ENCODE results near the gene NFATC2.
A peak's percentile ranks its signal among the peaks of the same experiment; 100 is the strongest.
"Not testable (repeated sequence)": the region's sequence is repeated elsewhere in the genome, so short reads cannot be mapped to it uniquely, and the experiment has no call there.

Gene NFATC2

DNA sequence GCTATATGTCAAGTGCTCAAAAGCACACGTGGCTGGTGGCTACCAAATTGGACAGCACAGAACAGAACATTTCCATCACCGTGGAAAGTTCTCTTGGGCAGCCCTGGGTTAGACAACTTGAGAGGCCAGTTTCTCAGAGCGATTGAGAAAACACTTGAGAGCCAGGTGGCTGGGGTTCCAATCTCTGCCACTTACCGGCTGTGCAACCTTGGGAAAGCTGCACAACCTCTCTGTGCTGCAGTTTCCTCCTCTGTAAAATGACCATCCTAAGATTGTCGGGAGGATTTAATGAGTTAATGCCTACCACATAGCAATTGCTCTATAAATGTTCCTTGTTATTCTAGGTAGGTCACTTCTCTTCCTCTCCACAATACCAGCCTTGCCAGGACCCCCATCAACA is 25.1 kb upstream of the NFATC2 start:
- no peak for DNase-seq

GRCh38 chr20:51566594-51566993 is 24.1 kb upstream of the NFATC2 start:
- no peak for DNase-seq

- no peak for DNase-seq
Measured at GRCh38 chr20:51565298-51566144, 23.0 kb upstream of the NFATC2 start.

GRCh38 chr20:51563486-51564332 is 21.2 kb upstream of the NFATC2 start:
- DNase-seq = no peak

GRCh38 chr20:51563174-51563485 is 20.6 kb upstream of the NFATC2 start:
- DNase-seq = no peak

GRCh38 chr20:51562332-51563173 is 20.0 kb upstream of the NFATC2 start:
- peak; percentile 8 for DNase-seq

GRCh38 chr20:51562027-51562331 is 19.5 kb upstream of the NFATC2 start:
- no peak for DNase-seq

DNA sequence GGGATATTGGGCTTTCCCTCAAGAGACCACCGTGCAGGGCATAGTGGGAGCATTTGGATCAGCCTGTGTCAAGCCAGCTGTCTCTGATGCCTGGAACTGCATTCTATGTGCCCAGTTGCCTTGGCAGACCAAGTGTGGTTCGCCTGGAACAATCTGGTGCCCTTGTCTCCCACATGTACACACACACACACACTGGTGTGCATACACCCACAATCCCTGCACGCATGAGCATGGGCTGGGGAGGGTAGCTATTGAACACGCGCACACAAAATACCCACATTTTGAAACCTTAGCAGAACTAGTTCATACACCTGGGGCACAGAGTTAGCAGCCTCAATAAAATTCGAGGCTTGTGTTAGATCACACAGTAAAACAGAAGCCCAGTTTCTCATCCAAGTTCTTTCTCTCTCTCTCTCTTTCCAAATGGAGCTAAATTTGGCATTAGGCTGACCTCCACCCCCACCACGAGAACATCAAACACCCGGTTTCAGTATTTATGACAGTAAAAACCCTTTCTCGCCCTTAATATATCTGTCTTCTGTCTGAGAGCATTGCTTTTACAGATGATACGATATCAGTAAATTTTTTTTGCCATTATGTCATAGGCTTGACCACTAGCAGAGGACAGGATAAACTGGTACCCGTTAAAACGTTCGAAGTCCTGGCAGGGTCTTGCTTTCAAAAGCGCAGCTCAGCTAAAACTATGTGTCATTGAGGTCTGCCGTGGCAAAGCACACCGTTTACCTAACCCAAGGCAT is 18.2 kb upstream of the NFATC2 start:
- DNase-seq = no peak

GRCh38 chr20:51560042-51560441 is 17.5 kb upstream of the NFATC2 start:
- DNase-seq = no peak

DNA sequence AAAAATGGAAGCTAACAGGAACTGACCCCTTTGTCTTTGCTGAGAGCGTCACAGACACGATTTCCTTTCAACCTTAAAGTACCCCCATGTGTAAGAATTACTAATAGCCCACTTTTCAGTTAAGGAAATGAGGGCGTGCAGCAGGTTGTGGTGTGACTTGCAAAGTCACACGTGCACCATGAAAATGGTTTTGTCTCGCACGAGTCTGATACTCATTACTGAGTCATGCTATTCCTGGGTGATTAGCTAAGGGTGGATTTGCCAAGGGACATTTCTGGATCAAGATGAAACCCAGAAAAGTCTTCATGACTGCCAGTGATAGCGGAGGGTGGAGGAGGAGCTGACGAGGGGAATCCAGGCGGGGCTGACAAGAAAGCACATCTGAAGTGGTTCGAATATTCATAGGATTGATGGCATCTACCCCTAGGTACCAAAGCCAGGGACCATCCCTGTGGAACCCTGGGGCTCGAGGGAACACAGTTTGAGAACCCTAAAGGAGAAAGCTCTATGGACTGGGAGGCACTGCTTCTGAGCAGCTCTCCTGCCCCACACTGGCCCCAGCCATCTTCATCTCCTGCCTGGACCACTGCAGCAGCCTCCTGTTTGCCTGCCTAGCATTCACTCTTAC is 12.1 kb upstream of the NFATC2 start:
- no peak for DNase-seq

DNA sequence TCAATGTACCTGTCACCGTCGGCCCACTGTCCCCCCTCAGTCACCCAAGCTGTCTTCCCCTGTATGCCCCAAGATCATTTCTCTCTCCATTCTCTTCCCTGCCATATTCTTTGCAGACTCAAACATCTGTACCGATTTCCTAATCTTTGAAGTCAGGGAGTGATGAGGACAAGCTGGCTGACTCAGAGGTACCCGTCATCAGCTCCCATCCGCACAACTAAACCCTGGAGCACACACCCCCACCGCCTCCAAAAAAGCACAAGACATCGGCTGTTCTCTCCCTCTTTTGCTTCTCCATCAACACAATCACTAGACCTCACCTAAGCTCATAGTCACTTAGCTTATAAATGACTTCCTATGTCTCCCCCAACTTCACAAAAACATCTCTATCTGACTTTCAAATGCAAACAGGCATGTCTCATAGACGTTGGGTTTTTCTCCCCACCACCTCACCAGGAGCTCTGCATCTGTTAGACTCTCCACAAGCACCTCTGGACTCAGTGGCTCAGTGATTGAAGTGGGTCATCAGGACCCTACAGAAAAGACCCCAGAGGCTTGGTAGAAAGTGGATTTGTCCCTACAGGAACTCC is 11.5 kb upstream of the NFATC2 start:
- DNase-seq = no peak

- DNase-seq = no peak
Measured at GRCh38 chr20:51551186-51551585, 8.7 kb upstream of the NFATC2 start.

- DNase-seq = no peak
Measured at GRCh38 chr20:51549474-51549873, 7.0 kb upstream of the NFATC2 start.

DNA sequence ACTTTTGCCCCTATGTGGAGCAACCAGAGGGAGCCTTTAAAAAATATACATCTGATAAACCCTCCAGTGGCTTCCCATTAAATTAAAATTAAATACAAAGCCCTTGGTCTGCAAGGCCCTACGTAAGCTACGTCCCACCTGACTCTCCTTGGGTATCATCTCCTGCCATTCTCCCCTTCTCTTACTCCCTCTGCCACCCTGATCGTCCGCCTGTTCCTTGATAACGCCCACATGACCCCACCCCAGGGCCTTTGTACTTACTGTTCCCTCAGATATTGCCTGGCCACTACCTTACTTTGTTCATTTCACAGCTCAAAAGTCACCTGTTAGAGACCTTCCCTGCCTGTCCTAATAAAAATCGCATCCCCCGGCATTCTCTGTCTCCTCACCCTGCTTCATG is 5.4 kb upstream of the NFATC2 start:
- no peak for DNase-seq

DNA sequence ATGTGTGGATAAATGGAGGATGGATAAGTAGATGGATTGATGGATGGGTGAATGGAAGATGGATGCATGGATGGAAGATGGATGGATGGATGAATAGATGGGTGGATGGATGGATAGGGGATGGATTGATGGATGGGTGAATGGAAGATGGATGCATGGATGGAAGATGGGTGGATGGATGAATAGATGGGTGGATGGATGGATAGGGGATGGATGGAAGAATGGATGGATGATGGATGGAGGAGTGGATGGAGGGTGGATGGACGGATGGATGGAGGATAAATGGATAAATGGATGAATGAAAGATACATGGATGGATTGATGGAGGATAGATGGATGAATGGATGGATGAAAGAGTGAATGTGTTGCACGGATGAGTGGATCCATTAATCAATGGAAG is 3.0 kb upstream of the NFATC2 start:
- DNase-seq = no peak

DNA sequence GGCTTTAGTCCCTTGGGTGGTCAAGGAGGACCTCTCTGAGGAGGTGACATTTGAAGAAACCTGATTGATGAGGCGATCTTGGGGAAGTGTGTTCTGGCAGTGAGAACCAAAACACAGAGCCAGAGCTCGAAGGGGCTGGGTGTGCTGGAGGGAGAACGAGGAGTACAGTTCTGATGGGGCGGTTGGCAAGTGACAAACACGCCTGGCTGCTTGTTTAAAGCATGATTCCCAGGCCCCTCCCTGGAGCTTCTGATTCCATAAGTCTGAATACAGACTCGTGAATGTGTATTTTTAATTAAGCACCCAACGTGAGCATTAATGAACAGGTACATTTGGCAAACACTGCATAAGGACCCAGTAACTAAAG is 886 bp upstream of the NFATC2 start:
- no peak for DNase-seq

GRCh38 chr20:51542033-51542570 is 417 bp downstream of the NFATC2 start:
- DNase-seq = peak; percentile 49

DNA sequence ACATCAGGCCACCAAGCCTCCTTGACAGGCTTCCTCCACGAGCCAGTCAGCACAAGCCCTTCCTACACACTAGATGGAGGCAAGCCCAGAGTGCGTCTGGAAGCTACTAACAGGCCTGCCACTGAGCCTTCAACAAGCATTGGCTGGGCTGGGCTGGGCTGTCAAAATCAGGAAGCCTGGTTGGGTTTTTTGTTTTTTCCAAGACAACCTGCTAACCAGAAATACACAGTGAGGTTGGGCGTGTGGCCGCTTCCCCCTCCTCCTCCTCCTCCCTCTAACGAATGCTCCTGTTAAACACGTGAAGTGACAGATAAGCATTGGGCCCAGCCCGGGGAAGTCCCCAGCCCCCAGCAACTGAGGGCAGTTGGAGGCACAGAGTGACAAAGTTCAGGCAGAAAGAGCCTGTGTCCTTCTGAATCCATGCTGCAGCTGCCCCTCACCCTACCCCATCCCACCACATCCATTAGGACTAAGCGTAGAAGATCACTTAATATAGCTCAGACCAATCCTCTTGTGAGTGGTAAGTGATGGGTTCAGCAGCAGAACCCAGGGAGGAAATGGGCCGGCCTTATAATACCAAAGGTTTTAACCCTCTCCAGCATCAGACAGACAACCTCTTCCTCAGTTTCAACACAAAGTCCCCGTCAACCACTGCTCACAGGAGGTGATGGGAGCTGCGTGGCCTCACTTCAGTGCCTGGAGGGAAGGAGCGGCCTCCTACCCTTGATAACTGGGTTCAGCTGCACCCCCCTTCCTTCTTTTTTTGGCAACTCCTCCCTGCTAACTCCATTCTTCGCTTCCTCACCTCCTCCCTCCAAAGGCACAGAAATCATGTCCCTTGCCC is 1.1 kb downstream of the NFATC2 start:
- DNase-seq = peak; percentile 71

- DNase-seq = no peak
Measured at GRCh38 chr20:51540580-51540979, 1.9 kb downstream of the NFATC2 start.

DNA sequence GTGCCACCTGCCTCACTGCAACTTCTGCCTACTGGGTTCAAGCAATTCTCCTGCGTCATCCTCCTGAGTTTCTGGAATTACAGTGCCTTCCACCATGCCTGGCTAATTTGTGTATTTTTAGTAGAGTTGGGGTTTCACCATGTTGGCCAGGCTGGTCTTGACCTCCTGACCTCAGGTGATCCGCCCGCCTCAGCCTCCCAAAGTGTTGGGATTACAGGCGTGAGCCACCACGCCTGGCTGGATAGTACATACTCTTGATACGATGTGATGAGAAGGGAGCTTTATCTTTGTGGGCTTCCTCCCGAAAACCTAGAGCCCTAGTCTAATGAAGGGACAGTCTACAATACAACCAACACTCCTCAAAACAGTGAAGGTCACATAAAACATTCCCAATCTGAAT is 2.4 kb downstream of the NFATC2 start:
- not testable (repeated sequence) for DNase-seq

All from KG1 (cell line).